GM21526 (cell line): ENCODE data around the gene TMEM255B.

ENCODE experiments used
- ATAC-seq: cut with Tn5 transposase; IDR thresholded peaks from one replicate; pipeline ENCODE4 v1.9.1; 2021; ENCODE audit warnings: moderate library complexity; ENCODE audit not compliant: unreplicated experiment, low FRiP score

TMEM255B gene

GRCh38 chr13:113855012-113855921 lies 96.2 kb downstream of the TMEM255B start:
- ATAC-seq = no peak

DNA sequence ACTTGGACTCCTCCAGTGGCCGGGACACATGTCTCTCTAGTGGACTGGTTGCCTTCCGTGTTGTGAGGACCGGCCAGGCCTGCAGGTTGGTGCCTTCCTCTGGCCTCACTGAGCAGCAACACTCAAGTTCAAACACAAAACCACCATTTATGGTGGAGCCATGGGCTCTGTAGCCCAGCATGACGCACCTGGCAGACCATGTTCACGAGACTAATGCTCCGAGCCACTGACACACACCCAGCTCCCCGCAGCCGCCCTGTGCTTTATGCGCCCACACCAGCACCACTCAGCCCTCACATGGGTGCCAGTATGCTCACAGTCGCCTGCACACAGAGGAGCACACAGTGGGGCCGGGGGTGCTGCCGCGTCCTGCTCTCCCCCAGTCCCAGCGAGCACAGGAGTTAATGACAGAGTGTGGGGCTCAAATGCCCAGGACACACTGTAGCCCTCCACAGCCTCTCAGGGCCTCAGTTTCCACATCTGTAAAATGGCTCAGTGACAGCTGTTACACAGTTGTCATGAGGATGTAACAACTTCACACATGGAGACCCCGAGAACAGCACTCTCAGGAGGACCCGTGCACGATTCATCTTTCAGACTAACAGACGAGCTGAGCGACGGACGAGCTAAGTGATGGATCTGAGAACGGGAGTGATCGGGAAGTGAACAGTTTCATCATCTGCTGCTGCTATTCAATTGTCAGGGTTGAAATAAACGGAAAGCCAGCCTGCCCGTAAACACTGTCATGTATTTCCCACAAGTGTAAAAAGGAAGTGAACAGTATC lies 97.1 kb downstream of the TMEM255B start:
- no peak for ATAC-seq

- ATAC-seq = no peak
These were observed 97.7 kb downstream of the TMEM255B start for GRCh38 chr13:113856716-113857065.

GRCh38 chr13:113857531-113858195 lies 98.6 kb downstream of the TMEM255B start:
- no peak for ATAC-seq

DNA sequence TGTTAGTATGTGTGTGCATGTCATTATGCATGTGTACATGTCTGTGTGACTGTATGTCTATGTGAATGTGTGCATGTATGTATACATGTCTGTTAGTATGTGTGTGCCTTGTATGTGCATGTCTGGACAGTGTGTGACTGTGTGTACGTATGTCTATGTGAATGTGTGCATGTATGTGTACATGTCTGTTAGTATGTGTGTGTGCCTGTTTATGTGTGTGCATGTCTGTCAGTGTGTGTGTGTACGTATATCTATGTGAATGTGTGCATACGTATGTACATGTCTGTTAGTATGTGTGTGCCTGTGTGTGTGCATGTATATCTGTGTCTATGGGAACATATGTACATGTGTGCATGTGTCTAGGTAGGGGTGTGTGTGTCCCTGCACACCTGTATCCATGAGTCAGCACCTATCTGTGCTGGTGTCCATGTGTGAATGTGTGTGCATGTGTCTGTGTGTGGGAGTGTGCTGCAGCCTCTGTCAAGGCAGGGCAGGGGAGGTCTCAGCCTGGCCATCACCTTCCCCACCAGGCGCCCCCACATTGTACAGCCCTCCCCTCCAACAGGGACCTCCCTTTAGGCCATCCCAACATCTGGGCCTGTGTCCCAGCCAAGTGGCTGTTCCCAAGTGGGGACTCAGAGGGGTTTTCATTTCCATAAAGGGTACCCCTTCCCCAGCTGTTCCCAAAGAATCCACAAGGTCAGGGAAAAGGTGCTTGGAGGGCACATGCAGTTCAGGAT lies 100.5 kb downstream of the TMEM255B start:
- no peak for ATAC-seq

DNA sequence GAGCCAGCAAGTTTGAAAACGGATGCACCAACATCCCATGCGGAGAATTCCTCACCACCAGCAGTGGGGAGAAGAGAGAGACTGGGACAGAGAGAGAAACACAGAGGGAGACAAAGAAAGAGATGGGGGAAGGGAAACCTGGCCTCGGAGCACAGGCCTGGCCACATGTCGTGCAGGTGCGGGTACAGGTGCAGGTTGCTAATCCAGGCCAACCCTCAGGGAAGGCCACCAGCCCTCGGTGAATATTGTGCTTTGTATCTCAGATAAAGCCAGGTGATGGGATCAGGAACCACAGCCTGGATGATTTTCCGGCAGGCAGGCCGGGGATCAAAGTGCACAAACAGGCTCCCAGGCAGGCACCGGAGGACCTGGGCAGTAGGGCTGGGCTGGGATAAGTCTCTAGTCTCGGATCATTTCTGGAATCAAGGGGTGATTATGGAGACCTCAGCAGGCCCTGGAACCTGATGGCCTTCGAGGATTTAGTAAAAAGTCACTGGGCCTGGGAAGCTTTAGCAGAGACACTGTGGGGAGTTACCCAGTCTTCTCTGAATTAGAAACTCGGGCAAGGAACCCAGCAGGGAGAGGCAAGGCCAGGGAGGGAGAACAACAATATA lies 101.1 kb downstream of the TMEM255B start:
- no peak for ATAC-seq

DNA sequence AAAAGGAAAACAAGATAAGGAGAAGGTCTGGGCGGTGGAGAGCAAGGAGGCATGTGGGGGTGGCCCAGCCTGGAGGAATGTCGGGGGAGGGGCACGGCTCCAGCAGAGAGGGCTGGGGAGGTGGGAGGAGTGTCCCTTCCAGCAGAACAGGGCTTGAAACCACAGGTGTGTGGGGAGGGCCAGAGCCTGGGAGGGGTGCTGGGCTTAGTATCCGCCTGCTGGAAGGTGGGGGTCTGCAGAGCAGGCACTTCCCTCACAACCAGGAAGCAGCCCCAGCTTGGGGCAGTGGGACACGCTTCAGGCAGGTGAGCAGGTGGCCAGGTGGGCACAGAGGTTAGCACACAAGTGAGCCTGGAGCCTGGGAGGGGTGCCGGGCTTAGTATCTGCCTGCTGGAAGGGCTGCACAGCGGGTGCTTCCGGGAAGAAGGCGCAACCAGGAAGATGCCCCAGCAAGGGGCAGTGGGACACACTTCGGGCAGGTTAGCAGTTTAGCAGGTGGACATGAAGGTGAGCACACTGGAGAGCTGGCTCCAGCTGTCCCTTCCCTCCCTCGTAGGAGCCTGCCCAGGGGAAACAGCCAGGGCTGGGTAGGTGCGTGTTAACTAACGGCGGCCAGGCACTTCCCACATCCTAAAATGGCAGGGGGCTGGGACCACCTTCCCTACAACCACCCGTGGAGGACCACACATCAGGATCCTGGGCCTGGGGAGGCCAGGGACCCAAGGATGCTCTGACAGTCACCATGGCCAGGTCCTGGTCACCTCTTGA lies 101.8 kb downstream of the TMEM255B start:
- no peak for ATAC-seq

- ATAC-seq = no peak
These were observed 102.5 kb downstream of the TMEM255B start for GRCh38 chr13:113861433-113862030.

DNA sequence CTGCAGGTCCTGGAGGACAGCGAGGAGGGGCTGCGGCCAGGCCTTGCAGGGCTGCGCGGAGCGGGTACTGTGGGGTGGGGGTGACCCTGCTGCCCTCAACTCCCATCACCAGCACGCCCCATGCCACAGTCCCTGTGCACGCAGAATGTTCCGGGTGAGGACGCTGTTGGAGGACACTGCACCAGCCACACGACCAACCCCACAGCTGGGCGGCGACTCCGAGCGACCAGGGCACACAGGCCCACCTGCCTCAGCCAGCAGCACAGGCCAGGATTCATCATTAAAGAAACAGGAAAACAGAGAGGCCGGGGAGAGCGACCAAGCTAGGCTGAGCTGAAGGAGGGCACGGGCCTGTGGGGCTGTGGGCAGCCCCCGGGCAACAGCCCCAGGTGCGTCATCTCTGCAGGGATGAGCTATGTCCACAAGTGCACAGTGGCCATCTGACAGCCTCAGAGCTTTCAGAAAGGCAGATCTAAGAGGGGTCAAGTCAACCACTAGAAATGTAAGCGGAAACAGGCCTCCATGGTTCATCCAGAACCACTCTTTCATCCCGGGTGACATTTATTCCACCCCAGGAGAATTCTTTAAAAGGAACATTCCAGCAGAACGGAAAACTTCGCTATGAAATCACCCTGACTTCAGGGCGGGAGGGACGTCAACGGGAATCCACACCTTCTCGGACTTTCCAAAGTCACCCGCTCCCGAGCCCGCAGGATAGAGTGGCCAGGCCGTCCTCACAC lies 103.3 kb downstream of the TMEM255B start:
- ATAC-seq = no peak

DNA sequence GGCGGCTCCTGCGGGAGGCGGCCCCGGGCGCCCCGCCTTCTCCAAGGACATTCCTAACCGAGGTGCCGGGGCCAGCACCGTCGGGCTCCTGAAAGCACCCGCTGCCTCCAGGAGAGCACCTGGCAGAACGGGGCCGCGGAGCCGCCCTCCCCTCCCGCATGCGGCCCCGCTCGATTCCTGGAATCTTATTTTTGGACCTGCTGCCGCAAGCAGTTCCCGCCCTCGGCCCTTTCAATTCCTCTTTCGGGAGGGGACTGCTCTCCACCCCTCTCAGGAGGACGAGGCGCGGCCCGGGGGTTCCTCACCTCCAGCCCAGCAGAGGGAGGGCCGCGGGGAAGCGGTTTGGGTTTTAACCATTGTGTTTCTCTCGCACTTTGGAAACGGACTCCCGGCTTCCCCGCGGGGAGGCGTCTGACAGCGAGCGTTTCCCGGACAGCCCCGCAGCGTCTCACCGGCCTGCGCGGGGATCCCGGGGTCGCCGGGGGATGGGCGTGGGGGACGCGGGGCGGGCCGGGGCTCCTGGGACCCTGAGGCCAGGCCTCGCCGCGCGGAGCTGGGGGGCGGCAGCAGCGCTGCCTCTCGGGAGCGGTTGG lies 104.0 kb downstream of the TMEM255B start:
- no peak for ATAC-seq

DNA sequence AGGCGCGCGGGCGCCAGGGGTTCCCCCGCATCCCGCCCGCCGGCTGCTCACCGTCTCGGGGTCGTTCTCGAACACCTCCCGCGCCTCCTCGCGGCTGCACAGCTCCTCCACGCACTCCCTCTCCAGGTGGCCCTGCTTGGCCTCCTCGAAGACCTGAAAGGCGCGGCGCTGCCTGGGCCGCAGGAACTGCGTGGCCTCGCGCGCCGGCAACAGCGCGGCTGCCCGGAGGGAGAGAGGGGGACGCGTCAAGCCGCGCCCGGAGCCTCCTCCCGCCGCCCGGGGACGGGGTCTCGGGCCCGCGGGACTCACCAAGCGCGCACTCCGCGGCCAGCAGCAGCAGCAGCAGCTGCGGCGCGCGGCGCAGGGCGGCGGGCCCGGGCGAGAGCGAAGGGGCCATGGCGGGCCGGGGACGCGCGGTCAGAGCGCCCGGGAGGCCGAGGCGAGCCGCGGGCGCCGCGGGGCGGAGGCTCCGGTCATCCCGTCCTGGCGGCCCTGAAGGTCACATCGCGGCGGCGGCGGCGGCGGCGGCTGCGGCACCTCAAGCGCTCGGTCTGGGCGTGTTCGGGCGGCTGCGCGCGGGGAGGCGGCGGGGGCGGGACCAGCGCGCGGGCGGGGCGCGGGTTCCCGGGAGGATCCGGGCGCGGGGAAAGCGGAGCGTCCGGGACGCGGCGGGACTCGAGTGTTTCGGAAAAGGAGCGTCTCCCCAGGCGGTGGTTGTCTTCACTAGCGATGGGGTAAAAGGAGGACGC lies 104.7 kb downstream of the TMEM255B start, which contains the start of gene GAS6:
Gene GAS6 (minus strand): TSS at position 553 of the 749 bp plus-strand sequence. CDS start 156 bp downstream, at position 397.
- no peak for ATAC-seq

DNA sequence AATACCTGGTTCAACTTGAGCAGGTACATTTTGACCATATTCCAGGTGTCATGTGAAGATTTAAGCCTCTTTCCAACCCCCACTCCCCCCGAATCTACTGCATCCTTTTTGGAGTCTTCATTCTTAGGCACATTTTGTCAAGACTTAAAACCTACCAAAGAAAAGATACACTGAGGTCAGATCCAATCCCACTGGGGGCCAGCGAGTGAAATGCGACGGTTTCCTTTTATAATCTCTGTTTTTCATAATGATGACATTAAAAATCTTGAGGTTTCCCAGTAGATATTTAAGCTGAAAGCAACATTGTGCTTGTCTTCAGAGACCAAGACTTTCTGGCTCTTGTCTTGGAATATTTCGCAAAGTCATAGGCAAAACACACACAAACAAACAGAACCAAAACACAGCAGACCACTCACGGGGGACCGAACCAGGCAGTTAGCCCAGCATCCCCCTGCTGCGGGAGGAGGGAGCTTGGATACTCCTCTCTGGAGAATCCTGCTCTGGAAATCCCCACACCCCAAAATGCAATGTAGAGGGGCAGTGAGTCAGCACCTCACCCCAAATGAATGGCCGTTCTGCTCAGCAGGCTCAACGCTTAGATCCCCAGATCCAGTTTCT lies 105.4 kb downstream of the TMEM255B start:
- no peak for ATAC-seq

- ATAC-seq = no peak
These were observed 106.4 kb downstream of the TMEM255B start for GRCh38 chr13:113865427-113865826.
